ENCODE results near the gene TRIM28.

TRIM28 gene

GRCh38 chr19:58549664-58550361 is 5.9 kb downstream of the TRIM28 start:
- DNase-seq: no peak

- DNase-seq: no peak
Measured at GRCh38 chr19:58550362-58551122, 6.7 kb downstream of the TRIM28 start.

- DNase-seq: no peak
Measured at GRCh38 chr19:58551123-58551497, 7.2 kb downstream of the TRIM28 start.

- DNase-seq: no peak
Measured at GRCh38 chr19:58551577-58552471, 8.0 kb downstream of the TRIM28 start.

- DNase-seq: no peak
Measured at GRCh38 chr19:58552655-58553054, 8.8 kb downstream of the TRIM28 start.

- DNase-seq: no peak
Measured at GRCh38 chr19:58553799-58554493, 10.1 kb downstream of the TRIM28 start.

GRCh38 chr19:58554494-58555368 is 10.9 kb downstream of the TRIM28 start, which contains the start of gene CHMP2A:
TSS of gene CHMP2A (minus strand) at chr19:58555105. CDS start at chr19:58554212, 893 bp downstream.
- peak; percentile 95 for DNase-seq

- no peak for DNase-seq
Measured at GRCh38 chr19:58555369-58555885, 11.6 kb downstream of the TRIM28 start.

- DNase-seq: no peak
Measured at GRCh38 chr19:58555920-58556621, 12.2 kb downstream of the TRIM28 start.

- no peak for DNase-seq
Measured at GRCh38 chr19:58556622-58557220, 12.9 kb downstream of the TRIM28 start.

GRCh38 chr19:58557221-58558065 is 13.6 kb downstream of the TRIM28 start:
- DNase-seq: no peak

GRCh38 chr19:58558066-58558622 is 14.3 kb downstream of the TRIM28 start, which contains the start of gene UBE2M:
TSS of gene UBE2M (minus strand) at chr19:58558611. CDS start at chr19:58558381, 230 bp downstream.
- DNase-seq: peak; percentile 66

- peak; percentile 100 for DNase-seq
Measured at GRCh38 chr19:58558623-58559274, 14.9 kb downstream of the TRIM28 start.

GRCh38 chr19:58559275-58560006 is 15.6 kb downstream of the TRIM28 start:
- no peak for DNase-seq

- no peak for DNase-seq
Measured at GRCh38 chr19:58560007-58560887, 16.4 kb downstream of the TRIM28 start.

GRCh38 chr19:58560921-58561320 is 17.1 kb downstream of the TRIM28 start:
- no peak for DNase-seq

All from central memory CD4-positive, alpha-beta T cell (primary cell).